GM18861 (cell line): Measurements from ENCODE around the gene MAP2K4.

Experiments used
- ATAC-seq: cut with Tn5 transposase; IDR thresholded peaks from one replicate; pipeline ENCODE4 v1.9.1; 2021; ENCODE audit not compliant: unreplicated experiment

The MAP2K4 gene

DNA sequence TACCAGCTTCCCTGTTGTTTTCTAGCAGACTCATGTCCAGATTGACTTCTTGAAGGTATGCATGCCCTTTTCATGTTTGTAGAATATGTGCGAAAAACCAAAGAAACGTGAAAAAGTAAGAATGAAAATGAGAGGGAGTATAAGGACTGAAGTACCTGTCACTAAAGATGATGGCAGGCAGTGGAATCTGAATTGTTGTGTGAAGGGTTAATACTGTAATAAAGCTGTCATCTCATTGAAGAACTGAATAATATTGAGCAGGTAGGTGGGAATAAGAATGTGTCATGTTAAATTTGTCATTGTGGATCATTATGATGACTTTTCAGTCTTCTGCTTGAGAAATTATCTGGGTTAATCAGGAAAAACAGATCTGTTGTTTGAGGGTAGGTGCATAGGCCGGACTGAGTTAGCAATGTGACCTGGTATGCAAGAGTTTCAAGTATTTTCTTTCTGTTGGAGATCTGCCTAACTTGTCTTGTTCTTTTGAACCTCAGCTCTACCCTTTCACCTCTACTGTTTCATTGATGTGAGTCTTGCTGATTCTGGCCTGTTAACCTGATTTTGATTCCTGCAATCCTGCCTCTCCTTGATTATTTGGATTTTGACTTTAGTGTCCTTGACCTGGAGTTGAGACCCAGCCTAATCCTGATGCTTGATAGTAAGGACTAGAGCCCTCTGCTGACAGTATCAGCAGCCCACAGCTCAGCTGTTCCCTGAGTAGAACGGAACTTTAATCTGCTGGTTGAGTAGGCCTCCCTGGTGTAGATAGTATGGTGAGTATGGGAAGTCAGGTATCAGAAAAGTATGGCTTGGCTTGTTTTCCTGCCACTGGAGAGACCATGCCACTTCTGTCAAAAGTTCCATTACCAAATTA, 64.6 kb downstream of the MAP2K4 start:
- no peak for ATAC-seq

- peak; percentile 49 for ATAC-seq
Measured at GRCh38 chr17:12088035-12088434, 67.4 kb downstream of the MAP2K4 start.

- ATAC-seq: no peak
Measured at GRCh38 chr17:12089809-12090384, 69.2 kb downstream of the MAP2K4 start.

GRCh38 chr17:12094336-12094735, 73.7 kb downstream of the MAP2K4 start:
- ATAC-seq: no peak

DNA sequence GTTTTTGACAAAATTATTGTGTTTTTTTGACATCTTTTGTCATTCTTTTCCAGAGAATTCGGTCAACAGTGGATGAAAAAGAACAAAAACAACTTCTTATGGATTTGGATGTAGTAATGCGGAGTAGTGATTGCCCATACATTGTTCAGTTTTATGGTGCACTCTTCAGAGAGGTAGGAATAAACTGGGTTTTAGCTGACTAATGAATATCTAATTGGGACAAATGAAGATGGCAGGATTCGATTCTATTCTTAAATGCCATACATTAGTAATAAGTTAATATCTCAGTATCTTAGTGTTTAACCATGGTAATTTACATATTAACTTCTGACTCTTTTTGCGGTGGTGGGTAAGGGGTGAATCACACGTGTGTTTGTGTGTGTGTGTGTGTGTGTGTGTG, 74.8 kb downstream of the MAP2K4 start:
- no peak for ATAC-seq

DNA sequence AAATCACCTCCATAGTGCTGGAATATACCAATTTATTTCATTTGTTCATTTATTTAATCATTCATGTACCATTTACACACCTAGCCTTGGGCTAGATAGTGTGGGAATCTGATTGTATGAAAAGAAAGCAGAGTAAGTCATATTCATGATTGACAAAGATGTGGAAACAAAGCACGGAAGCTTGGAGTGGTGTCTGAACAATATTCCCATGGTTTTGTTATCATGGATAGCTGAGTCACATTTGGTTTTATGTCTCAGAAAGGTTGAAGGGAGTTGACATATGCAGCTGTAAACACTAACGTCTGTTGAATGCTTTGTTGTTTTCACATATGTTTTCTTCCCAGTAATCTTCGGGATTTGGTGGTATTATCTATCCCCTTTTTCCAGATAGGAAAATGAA, 76.6 kb downstream of the MAP2K4 start:
- ATAC-seq: no peak

- ATAC-seq: peak; percentile 98
Measured at GRCh38 chr17:12098568-12098967, 77.9 kb downstream of the MAP2K4 start.

DNA sequence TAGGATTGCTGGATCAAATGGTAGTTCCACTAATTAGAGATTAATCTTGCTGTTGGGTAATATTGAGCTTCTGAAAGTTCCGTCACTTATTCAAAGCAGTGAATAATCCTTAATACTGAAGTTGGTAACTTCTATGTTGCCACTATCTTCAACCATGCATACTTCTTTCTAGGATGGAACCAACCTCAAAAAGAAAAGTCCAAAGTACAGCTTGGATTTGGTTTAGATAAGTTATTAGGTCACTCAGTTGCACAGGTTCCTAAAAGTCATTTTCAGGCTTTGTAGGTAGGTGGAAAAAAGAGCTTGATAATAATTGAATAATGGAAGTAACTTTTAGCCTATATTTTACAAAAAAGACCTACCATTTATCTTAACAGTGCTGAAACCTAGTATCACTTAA, 78.7 kb downstream of the MAP2K4 start:
- no peak for ATAC-seq

- ATAC-seq: no peak
Measured at GRCh38 chr17:12104831-12105230, 84.2 kb downstream of the MAP2K4 start.

GRCh38 chr17:12107905-12108304, 87.2 kb downstream of the MAP2K4 start:
- no peak for ATAC-seq

DNA sequence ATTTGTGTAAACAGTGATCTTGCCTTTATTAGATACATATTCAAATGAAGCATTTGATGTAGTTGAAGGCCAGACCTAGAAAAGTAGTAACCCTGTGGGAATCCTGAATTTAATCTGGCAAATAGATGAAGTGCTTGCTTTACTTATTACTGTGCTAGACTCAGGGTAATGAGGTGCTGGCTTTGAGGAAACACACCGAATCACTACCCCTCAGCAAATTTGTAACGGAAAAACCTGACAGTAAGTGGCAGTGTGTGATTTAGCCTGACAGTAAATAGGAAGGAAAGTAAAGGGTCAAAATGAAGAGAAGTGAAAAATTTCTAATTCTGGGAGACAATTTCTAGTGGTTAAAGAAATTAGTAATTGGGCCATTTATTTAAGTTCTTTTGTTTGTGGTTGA, 90.2 kb downstream of the MAP2K4 start:
- no peak for ATAC-seq

- ATAC-seq: no peak
Measured at GRCh38 chr17:12113156-12113555, 92.5 kb downstream of the MAP2K4 start.

DNA sequence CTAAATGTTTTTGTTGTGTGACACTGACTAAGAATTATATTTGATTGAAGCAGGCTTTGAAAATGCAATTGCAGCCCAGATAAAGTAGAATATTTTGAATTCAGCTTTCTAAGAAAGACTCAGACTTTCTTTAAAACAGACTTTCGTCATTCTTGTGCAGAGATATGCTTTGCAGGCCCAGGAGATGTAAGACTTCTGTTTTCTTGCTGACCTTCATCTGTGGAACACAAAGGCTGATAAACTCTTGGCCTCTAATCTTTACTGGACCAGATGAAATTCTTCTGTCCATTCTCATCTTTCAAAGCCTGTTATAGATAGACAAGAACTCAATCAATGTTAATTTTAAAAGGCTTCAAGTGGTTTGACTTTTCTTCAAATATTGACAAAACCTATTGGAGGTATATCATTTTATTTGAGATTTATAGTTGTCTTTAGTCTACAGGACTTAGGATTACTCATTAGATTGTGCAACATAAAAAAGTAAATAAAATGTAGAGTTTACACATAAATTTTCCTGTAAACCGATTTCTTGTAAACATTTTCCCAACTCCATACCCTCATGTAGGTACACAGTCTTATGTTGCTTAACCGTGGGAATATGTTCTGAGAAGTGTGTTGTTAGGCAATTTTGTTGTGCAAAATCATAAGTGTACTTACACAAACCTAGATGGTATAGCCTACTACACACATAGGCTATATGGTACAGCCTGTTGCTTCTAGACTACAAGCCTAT, 94.2 kb downstream of the MAP2K4 start:
- no peak for ATAC-seq

GRCh38 chr17:12116143-12116542, 95.5 kb downstream of the MAP2K4 start:
- ATAC-seq: no peak

- no peak for ATAC-seq
Measured at GRCh38 chr17:12118617-12119016, 97.9 kb downstream of the MAP2K4 start.

GRCh38 chr17:12122075-12122474, 101.4 kb downstream of the MAP2K4 start:
- no peak for ATAC-seq

GRCh38 chr17:12127177-12127576, 106.5 kb downstream of the MAP2K4 start:
- ATAC-seq: no peak

GRCh38 chr17:12127667-12128066, 107.0 kb downstream of the MAP2K4 start:
- ATAC-seq: no peak

DNA sequence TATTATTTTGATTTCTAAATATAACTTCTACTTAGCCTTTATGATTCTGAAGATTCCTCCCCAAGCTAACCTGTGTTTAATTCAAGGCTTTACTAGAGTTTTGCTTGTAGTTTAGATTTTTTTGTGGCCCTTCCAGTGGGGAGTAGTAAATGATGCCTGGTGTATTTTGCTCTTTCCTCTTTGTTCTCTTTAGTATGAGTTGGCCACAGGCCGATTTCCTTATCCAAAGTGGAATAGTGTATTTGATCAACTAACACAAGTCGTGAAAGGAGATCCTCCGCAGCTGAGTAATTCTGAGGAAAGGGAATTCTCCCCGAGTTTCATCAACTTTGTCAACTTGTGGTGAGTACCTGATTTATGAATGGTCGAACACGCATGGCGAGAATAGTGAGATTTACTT, 108.3 kb downstream of the MAP2K4 start:
- ATAC-seq: no peak

DNA sequence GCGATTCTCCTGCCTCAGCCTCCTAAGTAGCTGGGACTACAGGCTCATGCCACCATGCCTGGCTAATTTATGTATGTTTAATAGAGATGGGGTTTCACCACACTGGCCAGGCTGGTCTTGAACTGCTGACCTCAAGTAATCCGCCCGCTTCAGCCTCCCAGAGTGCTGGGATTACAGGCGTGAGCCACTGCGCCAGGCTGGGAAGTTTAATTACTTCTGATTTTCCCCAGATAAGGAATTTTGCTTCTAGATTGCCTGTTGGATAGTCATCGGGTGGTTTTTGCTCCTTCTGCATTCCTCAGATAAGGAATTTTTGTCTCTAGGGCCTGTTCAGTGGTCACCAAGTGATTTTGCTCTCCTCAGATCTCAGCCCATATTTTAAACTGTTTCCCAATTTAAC, 112.5 kb downstream of the MAP2K4 start:
- ATAC-seq: no peak

- ATAC-seq: no peak
Measured at GRCh38 chr17:12134101-12134500, 113.4 kb downstream of the MAP2K4 start.

GRCh38 chr17:12134587-12134986, 113.9 kb downstream of the MAP2K4 start:
- no peak for ATAC-seq
